GM19438 (cell line): ENCODE results near the gene PTGDR2.
A peak's percentile ranks its signal among the peaks of the same experiment; 100 is the strongest.

ENCODE experiments used
- ATAC-seq: cut with Tn5 transposase; IDR thresholded peaks from one replicate; pipeline ENCODE4 v1.9.1; 2021; ENCODE audit warnings: low read depth; ENCODE audit not compliant: unreplicated experiment

The PTGDR2 gene

GRCh38 chr11:60855726-60856633 is at the start of gene PTGDR2:
Gene PTGDR2 (minus strand): TSS chr11:60855950. CDS start chr11:60853722, 2,228 bp downstream.
- ATAC-seq = no peak

- ATAC-seq = no peak
Measured at GRCh38 chr11:60905047-60905446, 49.3 kb upstream of the PTGDR2 start.

DNA sequence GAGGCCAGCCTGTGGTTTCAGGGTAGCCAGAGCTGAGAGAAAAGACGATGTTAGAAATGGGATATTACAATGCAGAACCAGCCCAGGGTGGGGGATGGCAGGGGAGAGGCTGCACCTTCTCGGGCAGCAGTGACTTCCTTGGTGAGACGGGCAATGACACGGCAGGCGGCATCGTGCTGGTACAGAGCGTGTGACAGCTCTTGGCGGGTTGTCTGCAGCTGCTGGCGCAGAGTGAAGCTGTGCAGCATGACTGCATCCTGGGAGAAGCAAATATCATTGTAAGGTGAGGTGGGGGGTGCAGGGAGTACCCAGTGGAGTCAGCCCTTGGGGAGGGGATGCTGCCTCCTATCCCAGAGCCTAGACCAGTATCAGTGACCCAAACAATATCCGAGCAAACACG is 46.9 kb upstream of the PTGDR2 start:
- no peak for ATAC-seq

DNA sequence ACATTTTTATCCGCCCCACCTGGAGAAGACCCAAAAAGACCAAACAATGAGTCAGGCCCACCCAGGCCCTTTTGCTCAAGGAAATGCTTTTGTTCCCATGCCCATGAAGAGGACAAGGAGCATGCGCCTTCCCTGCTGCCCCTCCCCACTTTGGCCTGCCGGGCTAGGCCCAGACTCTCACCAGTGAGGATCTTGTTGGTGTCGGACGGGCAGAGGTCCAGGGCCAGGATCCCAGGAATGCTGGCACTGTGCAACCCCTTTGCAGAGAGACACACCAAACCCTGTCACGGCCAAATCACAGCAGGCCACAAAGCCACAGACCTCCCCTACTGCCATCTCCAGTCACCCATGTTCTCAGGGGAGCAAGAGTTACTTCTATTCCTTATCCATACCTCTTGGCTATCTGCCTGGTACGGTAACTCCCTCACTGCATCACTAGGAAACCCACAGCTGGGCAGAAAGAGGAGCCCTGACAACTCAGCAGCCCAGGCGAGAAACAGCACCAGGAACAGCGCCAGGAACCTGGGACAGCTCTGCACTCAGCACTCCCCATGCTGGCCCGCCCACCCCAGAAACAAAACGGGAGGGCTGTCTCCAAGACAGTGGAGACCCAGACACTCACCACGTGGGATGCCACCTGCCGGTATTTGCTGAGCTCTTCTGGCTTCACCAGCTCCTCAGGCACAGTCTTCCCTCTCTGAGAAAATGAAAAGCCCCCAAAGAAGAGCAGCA is 45.1 kb upstream of the PTGDR2 start:
- ATAC-seq = no peak

GRCh38 chr11:60899977-60900376 is 44.2 kb upstream of the PTGDR2 start:
- no peak for ATAC-seq

- ATAC-seq = no peak
Measured at GRCh38 chr11:60899046-60899936, 43.5 kb upstream of the PTGDR2 start.

- ATAC-seq = no peak
Measured at GRCh38 chr11:60897496-60897895, 41.7 kb upstream of the PTGDR2 start.

- no peak for ATAC-seq
Measured at GRCh38 chr11:60895687-60896086, 39.9 kb upstream of the PTGDR2 start.

- ATAC-seq = no peak
Measured at GRCh38 chr11:60891103-60891741, 35.5 kb upstream of the PTGDR2 start.

DNA sequence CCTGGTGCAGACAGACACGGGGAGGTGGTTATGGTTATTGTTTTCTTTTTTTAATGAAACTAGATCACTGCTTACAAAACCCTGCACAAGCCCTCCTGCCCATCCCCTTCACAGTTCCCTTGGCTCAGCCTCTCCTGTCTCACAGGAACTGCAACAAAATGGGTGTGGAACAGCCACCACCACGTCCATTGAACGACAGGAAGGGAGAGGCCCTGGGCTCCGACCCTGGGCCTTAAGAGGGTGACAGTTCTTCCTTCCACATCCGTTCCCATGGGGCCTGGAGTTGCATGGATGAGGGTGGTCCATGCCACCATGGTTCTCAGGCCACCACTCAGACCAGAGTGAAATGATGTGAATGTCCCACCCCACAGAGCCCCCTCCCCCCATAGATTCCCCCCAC is 34.9 kb upstream of the PTGDR2 start:
- ATAC-seq = no peak

- no peak for ATAC-seq
Measured at GRCh38 chr11:60889869-60890311, 34.1 kb upstream of the PTGDR2 start.

GRCh38 chr11:60887556-60887955 is 31.8 kb upstream of the PTGDR2 start:
- ATAC-seq = peak; percentile 86

DNA sequence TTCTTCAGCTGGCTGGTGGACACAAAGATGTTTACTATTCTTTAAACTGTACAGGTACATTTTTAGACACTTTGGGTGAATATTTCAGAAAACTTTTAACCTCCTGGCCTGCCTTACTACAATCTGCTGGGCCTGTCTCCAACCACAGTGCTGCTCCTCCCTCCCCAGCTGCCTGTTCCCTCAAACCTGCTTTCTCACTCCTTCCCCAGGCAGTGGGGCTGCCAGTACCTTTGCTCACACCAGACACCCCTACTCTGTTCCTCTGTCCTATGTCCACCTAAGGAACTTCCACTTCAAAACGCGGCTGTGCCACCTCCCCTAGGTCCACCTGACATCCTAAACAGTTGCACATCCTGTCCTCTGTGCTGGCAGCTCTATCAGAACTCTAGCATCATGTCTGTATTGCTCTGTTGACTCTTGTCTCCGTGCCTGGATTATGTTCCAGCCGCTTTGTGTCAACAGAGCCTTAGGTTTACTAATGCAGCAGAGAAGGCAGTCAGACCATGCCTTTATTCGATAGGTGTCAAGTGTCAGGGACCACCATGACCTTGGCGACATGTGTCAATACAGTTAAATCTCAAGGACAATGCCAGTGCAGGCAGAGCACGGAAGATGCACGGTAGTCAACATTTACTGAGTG is 25.0 kb upstream of the PTGDR2 start:
- no peak for ATAC-seq

GRCh38 chr11:60879971-60880588 is 24.3 kb upstream of the PTGDR2 start:
- ATAC-seq = no peak

GRCh38 chr11:60879104-60879503 is 23.4 kb upstream of the PTGDR2 start:
- ATAC-seq = no peak

GRCh38 chr11:60878245-60879101 is 22.7 kb upstream of the PTGDR2 start:
- ATAC-seq = no peak

GRCh38 chr11:60876168-60876485 is 20.4 kb upstream of the PTGDR2 start:
- ATAC-seq = no peak

- ATAC-seq = no peak
Measured at GRCh38 chr11:60875366-60876167, 19.8 kb upstream of the PTGDR2 start.
